Activated T-helper 1 cell treated with anti-CD3 and anti-CD28 coated beads, Interleukin-12 subunit alpha, Interleukin-12 subunit beta, Interleukin-2, Interleukin-4 antibody, amounts not matched to agents 30 ng/mL and 10 ng/mL and 1 ng/mL, durations not matched to agents 14 hours and 24 hours and 36 hours (primary cell): ENCODE measurements around the gene ZNFX1. TPM values are rescaled to one million over a fixed set of nuclear protein-coding genes. Genes with fewer than 3 reads are reported as not detected.
A peak's percentile ranks its signal among the peaks of the same experiment; 100 is the strongest.
"Not testable (repeated sequence)": the region's sequence is repeated elsewhere in the genome, so short reads cannot be mapped to it uniquely, and the experiment has no call there.

Experiments
- DNase-seq: peaks from one replicate; pipeline ENCODE4 v3.0.0; 2021; ENCODE audit warnings: low spot score
- H3K27ac Mint-ChIP-seq: one replicate; pipeline ENCODE4 v1.8.0; 2021; ENCODE audit warnings: mild to moderate bottlenecking, mixed read lengths
- H3K27me3 Mint-ChIP-seq: one replicate; pipeline ENCODE4 v1.8.0; 2022; ENCODE audit warnings: mild to moderate bottlenecking, moderate library complexity, mixed read lengths; ENCODE audit not compliant: insufficient read depth
- H3K36me3 Mint-ChIP-seq: one replicate; pipeline ENCODE4 v1.8.0; 2021; ENCODE audit warnings: low read depth, mixed read lengths
- H3K4me1 Mint-ChIP-seq: one replicate; pipeline ENCODE4 v1.8.0; 2021; ENCODE audit warnings: low read depth, mixed read lengths
- H3K4me3 Mint-ChIP-seq: one replicate; pipeline ENCODE4 v1.8.0; 2021; ENCODE audit warnings: mild to moderate bottlenecking, moderate library complexity, mixed read lengths
- H3K9me3 Mint-ChIP-seq: one replicate; pipeline ENCODE4 v1.8.0; 2021; ENCODE audit warnings: mixed read lengths
- intact Hi-C: fragments of 100-400 bp; cut with micrococcal nuclease; formaldehyde crosslinking; loops from one replicate; pipeline ENCODE4 v1.15.1; 2024
- total RNA-seq: library from RNA; stranded (reverse); gene quantifications from 2 replicates; pipeline ENCODE4 v1.2.3, GENCODE V29; 2022

ZNFX1 gene
- total RNA-seq, 1 donor from 2014 or later, result 68.9 TPM

GRCh38 chr20:49312661-49313060, 34.8 kb upstream of the ZNFX1 start:
- no peak overlapping the region for H3K27ac Mint-ChIP-seq
- intact Hi-C loops, result no loop called here
- H3K27me3 Mint-ChIP-seq, result peaks cover 31% of the 10 kb centered on the region
- H3K9me3 Mint-ChIP-seq, result peaks cover 14% of the 10 kb centered on the region
- H3K4me3 Mint-ChIP-seq, result no peak overlapping the region
- H3K36me3 Mint-ChIP-seq, result peaks cover 3% of the 10 kb centered on the region
- H3K4me1 Mint-ChIP-seq, result peaks cover 15% of the 10 kb centered on the region
- no peak for DNase-seq

GRCh38 chr20:49310705-49311104, 32.8 kb upstream of the ZNFX1 start:
- Mint-ChIP-seq H3K27me3 (peaks cover 12% of the 10 kb centered on the region), H3K27ac (peak overlapping the region; percentile 51), H3K4me3 (peak overlapping the region; percentile 8), H3K9me3 (peaks cover 14% of the 10 kb centered on the region), H3K36me3 (peaks cover 3% of the 10 kb centered on the region), H3K4me1 (peaks cover 15% of the 10 kb centered on the region)
- intact Hi-C loops, result no loop called here
- no peak for DNase-seq

- peaks cover 18% of the 10 kb centered on the region for H3K4me1 Mint-ChIP-seq
- peaks cover 2% of the 10 kb centered on the region for H3K27me3 Mint-ChIP-seq
- no peak overlapping the region for H3K27ac Mint-ChIP-seq
- H3K36me3 Mint-ChIP-seq, result peaks cover 3% of the 10 kb centered on the region
- intact Hi-C loops, result no loop called here
- peaks cover 14% of the 10 kb centered on the region for H3K9me3 Mint-ChIP-seq
- DNase-seq, result no peak
- H3K4me3 Mint-ChIP-seq, result no peak overlapping the region
Observed at GRCh38 chr20:49308875-49309274, 31.0 kb upstream of the ZNFX1 start.

- H3K4me1 Mint-ChIP-seq, result peaks cover 20% of the 10 kb centered on the region
- peaks cover 14% of the 10 kb centered on the region for H3K9me3 Mint-ChIP-seq
- H3K4me3 Mint-ChIP-seq, result no peak overlapping the region
- DNase-seq, result no peak
- no peak overlapping the region for H3K27ac Mint-ChIP-seq
- H3K36me3 Mint-ChIP-seq, result peaks cover 3% of the 10 kb centered on the region
- intact Hi-C loops, result no loop called here
- H3K27me3 Mint-ChIP-seq, result peaks cover 2% of the 10 kb centered on the region
Observed at GRCh38 chr20:49306903-49307620, 29.2 kb upstream of the ZNFX1 start.

GRCh38 chr20:49303065-49303552, 25.3 kb upstream of the ZNFX1 start:
- H3K4me3 Mint-ChIP-seq, result no peak overlapping the region
- no peaks in the 10 kb centered on the region for H3K9me3 Mint-ChIP-seq
- intact Hi-C loops, result no loop called here
- peaks cover 5% of the 10 kb centered on the region for H3K4me1 Mint-ChIP-seq
- no peaks in the 10 kb centered on the region for H3K36me3 Mint-ChIP-seq
- no peak overlapping the region for H3K27ac Mint-ChIP-seq
- no peaks in the 10 kb centered on the region for H3K27me3 Mint-ChIP-seq
- DNase-seq, result no peak

GRCh38 chr20:49297605-49298530, 20.0 kb upstream of the ZNFX1 start:
- Mint-ChIP-seq H3K36me3 (peaks cover 16% of the 10 kb centered on the region), H3K4me1 (peaks cover 8% of the 10 kb centered on the region), H3K27me3 (no peaks in the 10 kb centered on the region), H3K9me3 (no peaks in the 10 kb centered on the region), H3K4me3 (no peak overlapping the region), H3K27ac (no peak overlapping the region)
- intact Hi-C loops, result no loop called here
- DNase-seq, result no peak

- peaks cover 42% of the 10 kb centered on the region for H3K36me3 Mint-ChIP-seq
- H3K27ac Mint-ChIP-seq, DNase-seq, H3K27me3 Mint-ChIP-seq, H3K9me3 Mint-ChIP-seq, intact Hi-C loops, H3K4me3 Mint-ChIP-seq: not testable (repeated sequence)
- H3K4me1 Mint-ChIP-seq, result peaks cover 21% of the 10 kb centered on the region
Observed at GRCh38 chr20:49294002-49294654, 16.3 kb upstream of the ZNFX1 start.

GRCh38 chr20:49293122-49293521, 15.3 kb upstream of the ZNFX1 start:
- H3K9me3 Mint-ChIP-seq, result no peaks in the 10 kb centered on the region
- H3K27ac Mint-ChIP-seq, result no peak overlapping the region
- peaks cover 31% of the 10 kb centered on the region for H3K4me1 Mint-ChIP-seq
- no peak for DNase-seq
- intact Hi-C loops, result no loop called here
- H3K27me3 Mint-ChIP-seq, result no peaks in the 10 kb centered on the region
- H3K36me3 Mint-ChIP-seq, result peaks cover 51% of the 10 kb centered on the region
- no peak overlapping the region for H3K4me3 Mint-ChIP-seq

GRCh38 chr20:49292010-49292409, 14.2 kb upstream of the ZNFX1 start:
- Mint-ChIP-seq H3K4me3 (no peak overlapping the region), H3K9me3 (peaks cover 6% of the 10 kb centered on the region), H3K27ac (no peak overlapping the region), H3K36me3 (peaks cover 59% of the 10 kb centered on the region), H3K27me3 (no peaks in the 10 kb centered on the region), H3K4me1 (peaks cover 34% of the 10 kb centered on the region)
- no peak for DNase-seq
- intact Hi-C loops, result no loop called here

GRCh38 chr20:49291200-49291599, 13.3 kb upstream of the ZNFX1 start:
- Mint-ChIP-seq H3K36me3 (peaks cover 66% of the 10 kb centered on the region), H3K9me3 (peaks cover 14% of the 10 kb centered on the region), H3K27ac (peak overlapping the region; percentile 8), H3K4me1 (peaks cover 42% of the 10 kb centered on the region), H3K4me3 (no peak overlapping the region), H3K27me3 (no peaks in the 10 kb centered on the region)
- DNase-seq, result no peak
- intact Hi-C loops, result no loop called here

GRCh38 chr20:49290608-49291191, 12.8 kb upstream of the ZNFX1 start:
- no peak overlapping the region for H3K27ac Mint-ChIP-seq
- intact Hi-C loops, result no loop called here

GRCh38 chr20:49288784-49289696, 11.2 kb upstream of the ZNFX1 start:
- H3K27me3 Mint-ChIP-seq, result no peaks in the 10 kb centered on the region
- H3K36me3 Mint-ChIP-seq, result peaks cover 84% of the 10 kb centered on the region
- no peak overlapping the region for H3K4me3 Mint-ChIP-seq
- intact Hi-C loops, result no loop called here
- H3K27ac Mint-ChIP-seq, result no peak overlapping the region
- peaks cover 64% of the 10 kb centered on the region for H3K4me1 Mint-ChIP-seq
- H3K9me3 Mint-ChIP-seq, result peaks cover 31% of the 10 kb centered on the region
- no peak for DNase-seq

More at GRCh38 chr20:49290608-49291191, 12.8 kb upstream of the ZNFX1 start:
- peaks cover 71% of the 10 kb centered on the region for H3K36me3 Mint-ChIP-seq
- peaks cover 47% of the 10 kb centered on the region for H3K4me1 Mint-ChIP-seq
- H3K4me3 Mint-ChIP-seq, result no peak overlapping the region
- H3K9me3 Mint-ChIP-seq, result peaks cover 19% of the 10 kb centered on the region
- DNase-seq, result no peak
- no peaks in the 10 kb centered on the region for H3K27me3 Mint-ChIP-seq
